ENCODE data around the gene CEND1.

CEND1 gene

GRCh38 chr11:826227-826621 is 36.3 kb upstream of the CEND1 start:
- H3K27ac ChIP-seq: peak overlapping the region; percentile 95
- no peak for TF ChIP-seq CTCF (conservative IDR thresholded peaks at IDR 0.05)

GRCh38 chr11:825366-826226 is 35.7 kb upstream of the CEND1 start:
- H3K27ac ChIP-seq: peak overlapping the region; percentile 95
- TF ChIP-seq CTCF (conservative IDR thresholded peaks at IDR 0.05): no peak

GRCh38 chr11:824942-825341 is 35.1 kb upstream of the CEND1 start:
- no peak for TF ChIP-seq CTCF (conservative IDR thresholded peaks at IDR 0.05)
- peak overlapping the region; percentile 95 for H3K27ac ChIP-seq

- H3K27ac ChIP-seq: peak overlapping the region; percentile 95
- TF ChIP-seq CTCF (conservative IDR thresholded peaks at IDR 0.05): no peak
Measured at GRCh38 chr11:824292-824880, 34.5 kb upstream of the CEND1 start.

GRCh38 chr11:823441-824291 is 33.8 kb upstream of the CEND1 start:
- peak overlapping the region; percentile 95 for H3K27ac ChIP-seq

GRCh38 chr11:821512-822371 is 31.9 kb upstream of the CEND1 start:
- no peak for TF ChIP-seq CTCF (conservative IDR thresholded peaks at IDR 0.05)
- H3K27ac ChIP-seq: peak overlapping the region; percentile 95

More at GRCh38 chr11:823441-824291, 33.8 kb upstream of the CEND1 start:
- no peak for TF ChIP-seq CTCF (conservative IDR thresholded peaks at IDR 0.05)
